B cell (primary cell): Measurements from ENCODE around the gene SDHAF4.
"Not testable (repeated sequence)": the region's sequence is repeated elsewhere in the genome, so short reads cannot be mapped to it uniquely, and the experiment has no call there.

ENCODE experiments used
- EZH2 ChIP-seq: IDR thresholded peaks from 2 replicates; pipeline ENCODE4 v1.6.1; 2012; ENCODE audit warnings: borderline replicate concordance, low read depth, mild to moderate bottlenecking, moderate library complexity, low read length; ENCODE audit not compliant: insufficient read depth, poor library complexity, severe bottlenecking
- TF ChIP-seq, protein P1 (sequence below): fragments of 200-600 bp; IDR thresholded peaks from one replicate; pipeline ENCODE4 v1.8.0; 2022; ENCODE audit warnings: antibody characterized with exemption, mild to moderate bottlenecking

DNA sequence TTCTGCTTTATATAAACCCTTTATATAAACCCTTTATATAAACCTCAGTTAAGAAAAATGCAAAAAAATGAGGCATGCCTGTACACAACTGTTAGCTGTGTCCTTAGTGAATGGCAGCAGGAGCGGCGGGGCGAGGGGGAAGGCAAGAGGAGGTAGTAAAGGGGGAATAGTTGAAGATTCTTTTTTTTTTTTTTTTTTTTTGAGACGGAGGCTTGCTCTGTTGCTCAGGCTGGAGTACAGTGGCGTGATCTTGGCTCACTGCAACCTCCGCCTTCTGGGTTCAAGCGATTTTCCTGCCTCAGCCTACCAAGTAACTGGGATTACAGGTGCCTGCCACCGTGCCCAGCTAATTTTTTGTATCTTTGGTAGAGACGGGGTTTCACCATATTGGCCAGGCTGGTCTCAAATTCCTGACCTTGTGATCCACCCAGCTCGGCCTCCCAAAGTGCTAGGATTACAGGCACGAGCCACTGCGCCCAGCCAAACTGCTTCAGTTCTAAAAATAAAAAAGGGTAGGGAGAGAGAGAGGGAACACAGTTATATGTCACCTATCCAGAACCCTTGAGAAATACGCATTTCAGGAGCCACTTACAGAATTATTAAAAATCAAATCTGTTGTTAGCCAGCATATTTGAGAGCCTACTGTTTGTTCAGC lies 14.3 kb upstream of the SDHAF4 start:
- TF ChIP-seq, protein P1, sequence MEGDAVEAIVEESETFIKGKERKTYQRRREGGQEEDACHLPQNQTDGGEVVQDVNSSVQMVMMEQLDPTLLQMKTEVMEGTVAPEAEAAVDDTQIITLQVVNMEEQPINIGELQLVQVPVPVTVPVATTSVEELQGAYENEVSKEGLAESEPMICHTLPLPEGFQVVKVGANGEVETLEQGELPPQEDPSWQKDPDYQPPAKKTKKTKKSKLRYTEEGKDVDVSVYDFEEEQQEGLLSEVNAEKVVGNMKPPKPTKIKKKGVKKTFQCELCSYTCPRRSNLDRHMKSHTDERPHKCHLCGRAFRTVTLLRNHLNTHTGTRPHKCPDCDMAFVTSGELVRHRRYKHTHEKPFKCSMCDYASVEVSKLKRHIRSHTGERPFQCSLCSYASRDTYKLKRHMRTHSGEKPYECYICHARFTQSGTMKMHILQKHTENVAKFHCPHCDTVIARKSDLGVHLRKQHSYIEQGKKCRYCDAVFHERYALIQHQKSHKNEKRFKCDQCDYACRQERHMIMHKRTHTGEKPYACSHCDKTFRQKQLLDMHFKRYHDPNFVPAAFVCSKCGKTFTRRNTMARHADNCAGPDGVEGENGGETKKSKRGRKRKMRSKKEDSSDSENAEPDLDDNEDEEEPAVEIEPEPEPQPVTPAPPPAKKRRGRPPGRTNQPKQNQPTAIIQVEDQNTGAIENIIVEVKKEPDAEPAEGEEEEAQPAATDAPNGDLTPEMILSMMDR = not testable (repeated sequence)
- TF ChIP-seq EZH2 = not testable (repeated sequence)
